Measurements from ENCODE around the gene NEURL1.

NEURL1 gene

GRCh38 chr10:103506061-103506460 lies 12.6 kb downstream of the NEURL1 start:
- TF ChIP-seq CTCF (IDR thresholded peaks at IDR 0.05; ENCODE audit: control insufficient read depth, insufficient read depth, low read depth, low read length, missing control alignments): no peak
- no peak for DNase-seq (ENCODE audit: low read depth)
- no peak overlapping the region for H3K4me3 ChIP-seq (ENCODE audit: control insufficient read depth, low read depth, low read length)

- no peak overlapping the region for H3K4me3 ChIP-seq (ENCODE audit: control insufficient read depth, low read depth, low read length)
- no peak for TF ChIP-seq CTCF (IDR thresholded peaks at IDR 0.05; ENCODE audit: control insufficient read depth, insufficient read depth, low read depth, low read length, missing control alignments)
- no peak for DNase-seq (ENCODE audit: low read depth)
Observed at GRCh38 chr10:103507235-103508191, 14.0 kb downstream of the NEURL1 start.

GRCh38 chr10:103510046-103510685 lies 16.7 kb downstream of the NEURL1 start:
- no peak overlapping the region for H3K4me3 ChIP-seq (ENCODE audit: control insufficient read depth, low read depth, low read length)
- TF ChIP-seq CTCF (IDR thresholded peaks at IDR 0.05; ENCODE audit: control insufficient read depth, insufficient read depth, low read depth, low read length, missing control alignments): no peak
- no peak for DNase-seq (ENCODE audit: low read depth)

GRCh38 chr10:103510791-103511752 lies 17.6 kb downstream of the NEURL1 start:
- H3K4me3 ChIP-seq (ENCODE audit: control insufficient read depth, low read depth, low read length): no peak overlapping the region
- DNase-seq (ENCODE audit: low read depth): no peak
- TF ChIP-seq CTCF (IDR thresholded peaks at IDR 0.05; ENCODE audit: control insufficient read depth, insufficient read depth, low read depth, low read length, missing control alignments): no peak

GRCh38 chr10:103512166-103512565 lies 18.7 kb downstream of the NEURL1 start:
- DNase-seq (ENCODE audit: low read depth): no peak
- no peak for TF ChIP-seq CTCF (IDR thresholded peaks at IDR 0.05; ENCODE audit: control insufficient read depth, insufficient read depth, low read depth, low read length, missing control alignments)
- H3K4me3 ChIP-seq (ENCODE audit: control insufficient read depth, low read depth, low read length): no peak overlapping the region
